AG09309 (cell line): ENCODE data around the gene SCN8A.

Experiments used
- DNase-seq: peaks from one replicate; pipeline ENCODE4 v3.0.0-alpha.2; 2010; ENCODE audit warnings: low read depth
- H3K4me3 ChIP-seq: 2 replicates; pipeline ENCODE4 v1.5.1; 2011; ENCODE audit warnings: mild to moderate bottlenecking, low read depth, low read length, moderate library complexity; ENCODE audit not compliant: control insufficient read depth
- CTCF ChIP-seq: IDR thresholded peaks from 2 replicates; pipeline ENCODE4 v1.5.1; 2011; ENCODE audit warnings: mild to moderate bottlenecking, low read depth, low read length, inconsistent platforms; ENCODE audit not compliant: insufficient read depth, control insufficient read depth; ENCODE audit errors: missing control alignments

Gene SCN8A

GRCh38 chr12:51645961-51646360 lies 54.9 kb downstream of the SCN8A start:
- no peak for DNase-seq

GRCh38 chr12:51647647-51648046 lies 56.6 kb downstream of the SCN8A start:
- no peak overlapping the region for H3K4me3 ChIP-seq
- TF ChIP-seq CTCF, result no peak
- no peak for DNase-seq

More at GRCh38 chr12:51645961-51646360, 54.9 kb downstream of the SCN8A start:
- no peak for TF ChIP-seq CTCF
- H3K4me3 ChIP-seq, result no peak overlapping the region

GRCh38 chr12:51653431-51653830 lies 62.4 kb downstream of the SCN8A start:
- no peak for DNase-seq
- TF ChIP-seq CTCF, result no peak
- H3K4me3 ChIP-seq, result no peak overlapping the region

GRCh38 chr12:51661199-51661598 lies 70.2 kb downstream of the SCN8A start:
- TF ChIP-seq CTCF, result no peak
- no peak overlapping the region for H3K4me3 ChIP-seq
- peak; percentile 32 for DNase-seq

GRCh38 chr12:51661836-51662235 lies 70.8 kb downstream of the SCN8A start:
- H3K4me3 ChIP-seq, result no peak overlapping the region
- DNase-seq, result no peak
- no peak for TF ChIP-seq CTCF

- no peak for TF ChIP-seq CTCF
- H3K4me3 ChIP-seq, result no peak overlapping the region
- no peak for DNase-seq
Observed at GRCh38 chr12:51662728-51663154, 71.7 kb downstream of the SCN8A start.

GRCh38 chr12:51663390-51663789 lies 72.4 kb downstream of the SCN8A start:
- no peak for DNase-seq
- no peak for TF ChIP-seq CTCF
- no peak overlapping the region for H3K4me3 ChIP-seq
